GM12878 (cell line): ENCODE results near the gene DSE. TPM values are rescaled to one million over a fixed set of nuclear protein-coding genes. Genes with fewer than 3 reads are reported as not detected.
"Not testable (repeated sequence)": the region's sequence is repeated elsewhere in the genome, so short reads cannot be mapped to it uniquely, and the experiment has no call there.

ENCODE experiments used
- ATAC-seq: fragments of 200-7000 bp; cut with Tn5 transposase; 3 replicates; pipeline ENCODE4 v1.9.1; 2020; ENCODE audit warnings: mild to moderate bottlenecking, moderate library complexity
- BruUV-seq: library from RNA; stranded (reverse); fragments of 400-500 nt; replicated peaks from 2 replicates; lab custom pipeline; 2021; lab: Mats Ljungman, UMichigan
- CTCF ChIA-PET: fragments of 300-600 bp; sonication (Branson Sonifier 250); formaldehyde crosslinking; extraction: SDS; loops from one replicate; lab custom pipeline; 2021; ENCODE audit warnings: inconsistent platforms; lab: Yijun Ruan, JAX
- POLR2A ChIA-PET: fragments of 350-600 bp; formaldehyde crosslinking; extraction: SDS; loops from one replicate; lab custom pipeline; 2021; ENCODE audit warnings: inconsistent platforms; lab: Charles Lee
- RAD21 ChIA-PET: fragments of 300-600 bp; sonication (Branson Sonifier 250); formaldehyde crosslinking; loops from one replicate; lab custom pipeline; 2023; ENCODE audit warnings: antibody characterized with exemption; ENCODE audit not compliant: unreplicated experiment; lab: Charles Lee
- SMC1A ChIA-PET: fragments of 300-600 bp; sonication (Branson Sonifier 250); formaldehyde crosslinking; loops from one replicate; lab custom pipeline; 2023; ENCODE audit not compliant: unreplicated experiment, uncharacterized antibody; lab: Charles Lee
- DNase-seq: peaks from one replicate; pipeline ENCODE4 v3.0.0-alpha.2; 2011; ENCODE audit warnings: low read depth, low spot score
- FAIRE-seq: peaks from 3 replicates; lab custom pipeline; 2011; peaks lifted over from hg19 to GRCh38; lab: Jason Lieb, UNC
- H2AFZ ChIP-seq: 2 replicates; pipeline ENCODE4 v1.6.0; 2011; ENCODE audit warnings: low read depth, low read length, control low read depth; ENCODE audit not compliant: control insufficient read depth
- H3K27ac ChIP-seq: 2 replicates; pipeline ENCODE4 v1.5.1; 2011; ENCODE audit warnings: control low read depth; ENCODE audit not compliant: control insufficient read depth, insufficient read depth
- H3K27me3 ChIP-seq, 2 experiments: replicated peaks in 1 of 2; 2 replicates each; pipeline versions ENCODE4 v1.6.0 to v1.6.1; 2011; ENCODE audit warnings: low read length in 1 of 2; ENCODE audit not compliant: control insufficient read depth in 2 of 2, insufficient read depth in 2 of 2
- H3K36me3 ChIP-seq, 2 experiments: 2 replicates each; pipeline ENCODE4 v1.5.1; 2011; ENCODE audit warnings: low read length in 1 of 2; ENCODE audit not compliant: control insufficient read depth in 2 of 2, insufficient read depth in 2 of 2
- H3K4me1 ChIP-seq: 2 replicates; pipeline ENCODE4 v1.6.1; 2011; ENCODE audit warnings: mild to moderate bottlenecking, low read length, moderate library complexity, mixed read lengths; ENCODE audit not compliant: control insufficient read depth, insufficient read depth
- H3K4me2 ChIP-seq: 2 replicates; pipeline ENCODE4 v1.6.0; 2011; ENCODE audit warnings: control low read depth; ENCODE audit not compliant: control insufficient read depth, insufficient read depth
- H3K4me3 ChIP-seq: fragments of 200-600 bp; sonication (generic); 2 replicates; pipeline ENCODE4 v1.5.1; 2016
- H3K79me2 ChIP-seq: 2 replicates; pipeline ENCODE4 v1.6.0; 2011; ENCODE audit warnings: low read length; ENCODE audit not compliant: control insufficient read depth, insufficient read depth
- H3K9ac ChIP-seq: 2 replicates; pipeline ENCODE4 v1.8.0; 2011; ENCODE audit warnings: low read length, control low read depth, mixed read lengths; ENCODE audit not compliant: control insufficient read depth, insufficient read depth
- H3K9me3 ChIP-seq: replicated peaks from 3 replicates; pipeline ENCODE4 v1.5.1; 2011; ENCODE audit warnings: mild to moderate bottlenecking, low read length; ENCODE audit not compliant: control insufficient read depth, insufficient read depth
- H4K20me1 ChIP-seq: 2 replicates; pipeline ENCODE4 v1.6.0; 2011; ENCODE audit not compliant: control insufficient read depth, insufficient read depth
- ATF7 ChIP-seq: fragments of 450-650 bp; IDR thresholded peaks from 2 replicates; pipeline ENCODE4 v1.6.1; 2016; ENCODE audit warnings: low read depth, mild to moderate bottlenecking
- PML ChIP-seq: IDR thresholded peaks from 2 replicates; pipeline ENCODE4 v1.6.1; 2012; ENCODE audit warnings: low read length, inconsistent platforms
- TARDBP ChIP-seq: IDR thresholded peaks from 2 replicates; pipeline ENCODE4 v1.6.1; 2016; ENCODE audit warnings: borderline replicate concordance
- WGBS: methylation state at CpG from one replicate; pipeline ENCODE4 v1.1.6; 2016; ENCODE audit warnings: low lambda C conversion rate; ENCODE audit not compliant: insufficient replicate concordance, insufficient coverage; ENCODE audit errors: missing lambda C conversion rate; 5-methylcytosine and 5-hydroxymethylcytosine counted together
- in situ Hi-C: fragments of 300-500 bp; cut with MboI; formaldehyde crosslinking; loops from 9 replicates; pipeline ENCODE4 v1.14.3; 2018; ENCODE audit warnings: mixed read lengths
- intact Hi-C: fragments of 100-400 bp; cut with micrococcal nuclease; formaldehyde crosslinking; loops from one replicate; pipeline ENCODE4 v1.14.2; 2022; ENCODE audit not compliant: unreplicated experiment
- polyA plus RNA-seq, 11 experiments: library from polyadenylated mRNA; depleted of rRNA in 4 of 11; unstranded in 6 of 11; stranded (reverse) in 5 of 11; fragments of >200 nt; fragmentation: Nextera tagmentation in 4 of 11; fragmentation: Illumina TruSeq in 1 of 11; extraction: Ambion mirVana in 4 of 11; extraction: Trizol in 1 of 11; gene quantifications; 1 replicate in 1 of 11; 2 replicates in 10 of 11; pipeline versions ENCODE4 v1.2.1 to v1.2.3, GENCODE V29; 2011 to 2016; ENCODE audit warnings: inconsistent platforms in 2 of 11, missing spikeins in 2 of 11, low read depth in 1 of 11
- total RNA-seq, 4 experiments: library from RNA; depleted of rRNA in 3 of 4; stranded (reverse); fragments of >200 nt in 3 of 4; fragmentation: Illumina TruSeq in 1 of 4; extraction: Trizol in 1 of 4; gene quantifications; 2 replicates each; pipeline versions ENCODE4 v1.2.1 to v1.2.3, GENCODE V29; 2013 to 2021

Gene DSE
- total and polyA plus RNA-seq, 10 of the 15 experiments (the other 5 are each of a cell fraction or from before 2014, with no cell fraction given) = 12.6 to 76.4 (median 43.0) TPM

- FAIRE-seq = no peak
- WGBS = 44% methylated on average over 1 of the region's 1 CpG
- H2AFZ ChIP-seq = no peak overlapping the region
- H3K9ac ChIP-seq = no peak overlapping the region
- H3K27ac ChIP-seq = no peak overlapping the region
- no peak overlapping the region for H3K4me2 ChIP-seq
- DNase-seq = no peak
- intact Hi-C loops = no loop called here
- RAD21 ChIA-PET = interaction anchor here (1.5 kb wide), 1 partner anchor 36 kb away, joined by 5 read pairs; no protein-coding TSS in a partner anchor
- SMC1A ChIA-PET = no interaction called here
- no peak overlapping the region for H3K4me3 ChIP-seq
- no peaks in the 10 kb centered on the region for H4K20me1 ChIP-seq
- H3K9me3 ChIP-seq = no peaks in the 10 kb centered on the region
- in situ Hi-C loops = no loop called here
- CTCF ChIA-PET = interaction anchor here (1.5 to 1.6 kb wide), 2 partner anchors 11 to 55 kb away, joined by 3 to 5 read pairs; no protein-coding TSS in a partner anchor
- ATAC-seq = no peak
- TF ChIP-seq ATF7 (no peak), PML (no peak), TARDBP (no peak)
- H3K79me2 ChIP-seq = no peaks in the 10 kb centered on the region
- H3K36me3 ChIP-seq = no peaks in the 10 kb centered on the region
- no peaks in the 10 kb centered on the region for H3K4me1 ChIP-seq
- no peaks in the 10 kb centered on the region; a peak in 1 of 4 replicates for H3K27me3 ChIP-seq
- POLR2A ChIA-PET = no interaction called here
- BruUV-seq = no TSS peak
These were observed 46.9 kb upstream of the DSE start for GRCh38 chr6:116323863-116324262.

DNA sequence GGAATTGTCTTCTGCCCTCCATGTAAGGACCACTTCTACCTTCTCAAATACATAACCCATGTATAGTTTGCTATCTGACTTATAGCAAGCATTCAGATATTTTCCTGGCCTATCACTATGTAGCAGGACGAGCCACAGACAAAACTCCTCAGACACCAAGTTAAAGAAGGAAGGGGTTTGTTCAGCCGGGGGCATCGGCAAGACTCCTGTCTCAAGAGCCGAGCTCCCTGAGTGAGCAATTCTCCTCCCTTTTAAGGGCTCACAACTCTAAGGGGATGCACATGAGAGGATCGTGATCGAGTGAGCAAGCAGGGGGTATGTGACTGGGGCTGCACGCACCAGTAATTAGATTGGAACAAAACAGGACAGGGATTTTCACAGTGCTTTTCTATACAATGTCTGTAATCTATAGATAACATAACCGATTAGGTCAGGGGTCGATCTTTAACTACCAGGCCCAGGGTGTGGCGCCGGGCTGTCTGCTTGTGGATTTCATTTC, 45.1 kb upstream of the DSE start:
- POLR2A ChIA-PET = not testable (repeated sequence)
- WGBS = 86% methylated on average over 10 of the region's 11 CpGs

More for the DNA sequence above, 45.1 kb upstream of the DSE start:
- intact Hi-C loops, H3K9ac ChIP-seq, H3K4me2 ChIP-seq, FAIRE-seq, DNase-seq, H3K4me1 ChIP-seq, H3K9me3 ChIP-seq, H2AFZ ChIP-seq, BruUV-seq, RAD21 ChIA-PET, ATAC-seq, H3K4me3 ChIP-seq, H3K27me3 ChIP-seq, H3K36me3 ChIP-seq, H3K79me2 ChIP-seq, H4K20me1 ChIP-seq, H3K27ac ChIP-seq, in situ Hi-C loops: not testable (repeated sequence)
- SMC1A ChIA-PET = interaction anchor here (1.4 to 2.5 kb wide), 2 partner anchors 38 to 98 kb away, joined by 3 to 7 read pairs; no protein-coding TSS in a partner anchor
- CTCF ChIA-PET = interaction anchor here (1.1 kb wide), 1 partner anchor 68 kb away, joined by 3 read pairs; no protein-coding TSS in a partner anchor
